H1 (cell line): ENCODE data around the gene MANF. TPM values are rescaled to one million over a fixed set of nuclear protein-coding genes. Genes with fewer than 3 reads are reported as not detected.

Experiments
- CTCF ChIA-PET: fragments of 300-600 bp; sonication (Branson Sonifier 250); formaldehyde crosslinking; loops from one replicate; lab custom pipeline; 2021; ENCODE audit not compliant: partially characterized antibody; lab: Charles Lee
- POLR2A ChIA-PET: fragments of 300-600 bp; sonication (Branson Sonifier 250); formaldehyde crosslinking; loops from one replicate; lab custom pipeline; 2021; ENCODE audit warnings: inconsistent platforms; ENCODE audit not compliant: partially characterized antibody; lab: Charles Lee
- DNase-seq, 2 experiments: peaks; one replicate each; pipeline versions ENCODE4 v3.0.0 to v3.0.0-alpha.2; 2010 to 2022; ENCODE audit warnings: low spot score in 2 of 2, low read depth in 1 of 2, mixed read lengths in 1 of 2
- FAIRE-seq: peaks from 2 replicates; lab custom pipeline; 2011; peaks lifted over from hg19 to GRCh38; lab: Jason Lieb, UNC
- H2AFZ ChIP-seq: 2 replicates; pipeline ENCODE4 v1.8.1; 2012; ENCODE audit warnings: low read length, inconsistent platforms
- H2AK5ac ChIP-seq: 2 replicates; pipeline ENCODE4 v1.6.1; 2013; ENCODE audit warnings: low read depth, low read length
- H2BK120ac ChIP-seq: replicated peaks from 2 replicates; pipeline ENCODE3; 2013; ENCODE audit warnings: low read depth, low read length, inconsistent platforms
- H2BK12ac ChIP-seq: 2 replicates; pipeline ENCODE4 v1.6.1; 2013; ENCODE audit warnings: low read depth, low read length
- H2BK15ac ChIP-seq: 2 replicates; pipeline ENCODE4 v1.6.1; 2013; ENCODE audit warnings: low read length
- H2BK20ac ChIP-seq: 2 replicates; pipeline ENCODE4 v1.6.1; 2013; ENCODE audit warnings: low read length
- H2BK5ac ChIP-seq: 2 replicates; pipeline ENCODE4 v1.6.1; 2013; ENCODE audit warnings: low read depth, low read length
- H3K14ac ChIP-seq: 2 replicates; pipeline ENCODE4 v1.6.1; 2013; ENCODE audit warnings: inconsistent platforms; ENCODE audit not compliant: insufficient read length
- H3K18ac ChIP-seq: 2 replicates; pipeline ENCODE4 v1.6.1; 2013; ENCODE audit warnings: low read length; ENCODE audit errors: extremely low read depth
- H3K23ac ChIP-seq: 2 replicates; pipeline ENCODE4 v1.6.1; 2013; ENCODE audit warnings: inconsistent platforms; ENCODE audit not compliant: insufficient read length
- H3K23me2 ChIP-seq: 2 replicates; pipeline ENCODE4 v1.6.1; 2013; ENCODE audit warnings: low read depth, low read length
- H3K27ac ChIP-seq: 2 replicates; pipeline ENCODE4 v1.6.1; 2011; ENCODE audit warnings: low read depth, low read length, inconsistent platforms
- H3K27me3 ChIP-seq, 4 experiments: replicated peaks in 1 of 4; 1 replicate in 1 of 4; 2 replicates in 3 of 4; pipeline versions ENCODE4 v1.6.1 to v1.8.1; 2011 to 2013; ENCODE audit warnings: low read length in 3 of 4, mild to moderate bottlenecking in 3 of 4, inconsistent platforms in 2 of 4, mixed read lengths in 2 of 4, moderate library complexity in 1 of 4; ENCODE audit not compliant: control insufficient read depth in 3 of 4, insufficient read depth in 3 of 4; ENCODE audit errors: extremely low read depth in 1 of 4
- H3K36me3 ChIP-seq, 4 experiments: 2 replicates each; pipeline versions ENCODE4 v1.6.1 to v1.8.1; 2011 to 2013; ENCODE audit warnings: mild to moderate bottlenecking in 4 of 4, low read length in 3 of 4, moderate library complexity in 2 of 4, control low read depth in 1 of 4, inconsistent platforms in 1 of 4; ENCODE audit not compliant: insufficient read depth in 4 of 4, control insufficient read depth in 2 of 4
- H3K4ac ChIP-seq: replicated peaks from 2 replicates; pipeline ENCODE3; 2013; ENCODE audit warnings: low read length, low read depth, mixed read lengths, inconsistent platforms; ENCODE audit not compliant: insufficient read length
- H3K4me1 ChIP-seq, 4 experiments: replicated peaks in 1 of 4; 1 replicate in 1 of 4; 2 replicates in 3 of 4; pipeline versions ENCODE4 v1.6.1 to v1.8.1; 2011 to 2013; ENCODE audit warnings: low read length in 3 of 4, inconsistent platforms in 2 of 4, mixed read lengths in 1 of 4; ENCODE audit not compliant: insufficient read depth in 4 of 4, control insufficient read depth in 3 of 4
- H3K4me2 ChIP-seq, 2 experiments: 2 replicates each; pipeline versions ENCODE4 v1.6.1 to v1.8.1; 2011 to 2013; ENCODE audit warnings: low read depth in 2 of 2, low read length in 2 of 2, control low read depth in 1 of 2, inconsistent platforms in 1 of 2, mild to moderate bottlenecking in 1 of 2; ENCODE audit not compliant: insufficient read depth in 1 of 2
- H3K4me3 ChIP-seq, 4 experiments: fragments of 200-600, 300-600 bp in 1 of 4; sonication (generic), shearing (Covaris generic), sonication (Bioruptor Twin) in 1 of 4; 2 replicates each; pipeline versions ENCODE4 v1.5.1 to v1.8.1; 2011 to 2016; ENCODE audit warnings: low read length in 4 of 4, low read depth in 3 of 4, control low read depth in 2 of 4, inconsistent platforms in 2 of 4, mild to moderate bottlenecking in 2 of 4, mixed read lengths in 1 of 4, moderate library complexity in 1 of 4; ENCODE audit not compliant: insufficient read depth in 2 of 4; ENCODE audit errors: extremely low read depth in 1 of 4
- H3K56ac ChIP-seq: replicated peaks from 2 replicates; pipeline ENCODE3; 2013; ENCODE audit warnings: low read depth, mild to moderate bottlenecking, mixed read lengths, low read length, inconsistent platforms; ENCODE audit not compliant: insufficient read length
- H3K79me1 ChIP-seq: 2 replicates; pipeline ENCODE4 v1.6.1; 2013; ENCODE audit warnings: low read depth, low read length, control low read depth
- H3K79me2 ChIP-seq, 2 experiments: 2 replicates each; pipeline versions ENCODE4 v1.6.1 to v1.8.1; 2012 to 2013; ENCODE audit warnings: low read length in 2 of 2, mild to moderate bottlenecking in 2 of 2, inconsistent platforms in 1 of 2; ENCODE audit not compliant: insufficient read depth in 2 of 2, control insufficient read depth in 1 of 2
- H3K9ac ChIP-seq, 4 experiments: replicated peaks in 1 of 4; 1 replicate in 1 of 4; 2 replicates in 3 of 4; pipeline versions ENCODE4 v1.6.1 to v1.8.1; 2011 to 2013; ENCODE audit warnings: low read depth in 3 of 4, low read length in 3 of 4, control low read depth in 2 of 4, mild to moderate bottlenecking in 2 of 4, moderate library complexity in 2 of 4, inconsistent platforms in 1 of 4; ENCODE audit errors: extremely low read depth in 1 of 4
- H3K9me3 ChIP-seq, 2 experiments: 2 replicates each; pipeline versions ENCODE4 v1.6.1 to v1.8.1; 2012 to 2013; ENCODE audit warnings: mild to moderate bottlenecking in 2 of 2, moderate library complexity in 2 of 2, control low read depth in 1 of 2, inconsistent platforms in 1 of 2, low read depth in 1 of 2, low read length in 1 of 2, mixed read lengths in 1 of 2; ENCODE audit not compliant: insufficient read depth in 2 of 2
- H4K20me1 ChIP-seq, 2 experiments: replicated peaks in 1 of 2; 2 replicates each; pipeline versions ENCODE3 to v1.8.1; 2011 to 2013; ENCODE audit warnings: inconsistent platforms in 2 of 2, low read length in 2 of 2, mild to moderate bottlenecking in 1 of 2; ENCODE audit not compliant: insufficient read depth in 2 of 2, control insufficient read depth in 1 of 2
- H4K5ac ChIP-seq: 2 replicates; pipeline ENCODE4 v1.6.1; 2013; ENCODE audit warnings: low read length, low read depth, mixed read lengths, inconsistent platforms; ENCODE audit not compliant: insufficient read length
- H4K8ac ChIP-seq: 2 replicates; pipeline ENCODE4 v1.8.0; 2013; ENCODE audit warnings: mild to moderate bottlenecking, moderate library complexity, low read length, inconsistent platforms; ENCODE audit not compliant: insufficient read depth; ENCODE audit errors: extremely low read depth
- H4K91ac ChIP-seq: replicated peaks from 2 replicates; pipeline ENCODE3; 2013; ENCODE audit warnings: low read length, mixed read lengths, inconsistent platforms; ENCODE audit not compliant: insufficient read length
- BACH1 ChIP-seq: IDR thresholded peaks from 2 replicates; pipeline ENCODE4 v1.6.1; 2012; ENCODE audit warnings: low read length, improper control_type of control experiment
- BRCA1 ChIP-seq: IDR thresholded peaks from 2 replicates; pipeline ENCODE4 v1.6.1; 2012; ENCODE audit warnings: low read depth, low read length, improper control_type of control experiment
- CHD1 ChIP-seq: IDR thresholded peaks from 2 replicates; pipeline ENCODE4 v1.6.1; 2012; ENCODE audit warnings: low read depth, low read length, improper control_type of control experiment
- CHD2 ChIP-seq: IDR thresholded peaks from 2 replicates; pipeline ENCODE4 v1.6.1; 2012; ENCODE audit warnings: low read length, improper control_type of control experiment
- CREB1 ChIP-seq: IDR thresholded peaks from 2 replicates; pipeline ENCODE4 v1.6.1; 2012; ENCODE audit warnings: inconsistent platforms
- GTF2F1 ChIP-seq: IDR thresholded peaks from 2 replicates; pipeline ENCODE4 v1.6.1; 2012; ENCODE audit warnings: low read depth, low read length, improper control_type of control experiment, borderline replicate concordance
- KDM1A ChIP-seq: fragments of 200-600, 300-600 bp; sonication (generic); IDR thresholded peaks from 2 replicates; pipeline ENCODE4 v1.7.1; 2016; ENCODE audit warnings: mild to moderate bottlenecking, low read length, borderline replicate concordance
- POLR2A ChIP-seq, 2 experiments: IDR thresholded peaks; 1 replicate in 1 of 2; 2 replicates in 1 of 2; pipeline ENCODE4 v1.6.1; 2011; ENCODE audit warnings: low read depth in 2 of 2, low read length in 2 of 2, mild to moderate bottlenecking in 2 of 2; ENCODE audit errors: control extremely low read depth in 1 of 2
- POLR2AphosphoS5 ChIP-seq: IDR thresholded peaks from 2 replicates; pipeline ENCODE4 v1.6.1; 2011; ENCODE audit warnings: low read depth, low read length
- RBBP5 ChIP-seq: IDR thresholded peaks from 2 replicates; pipeline ENCODE4 v1.7.1; 2012; ENCODE audit warnings: low read depth, mild to moderate bottlenecking, inconsistent platforms, low read length, moderate library complexity, borderline replicate concordance
- SP4 ChIP-seq: IDR thresholded peaks from 2 replicates; pipeline ENCODE4 v1.6.1; 2012; ENCODE audit warnings: low read length, inconsistent platforms
- SUZ12 ChIP-seq: fragments of 200-600 bp; sonication (generic); IDR thresholded peaks from 2 replicates; pipeline ENCODE4 v1.6.1; 2012; ENCODE audit warnings: mild to moderate bottlenecking, inconsistent platforms, low read length, moderate library complexity, mixed read lengths
- TAF1 ChIP-seq: IDR thresholded peaks from 2 replicates; pipeline ENCODE4 v1.6.1; 2011; ENCODE audit warnings: mild to moderate bottlenecking, low read depth, low read length
- TCF12 ChIP-seq: IDR thresholded peaks from 2 replicates; pipeline ENCODE4 v1.6.1; 2011; ENCODE audit warnings: low read depth, mild to moderate bottlenecking, low read length
- TEAD4 ChIP-seq: IDR thresholded peaks from 2 replicates; pipeline ENCODE4 v1.6.1; 2012; ENCODE audit warnings: low read depth, low read length, inconsistent platforms, mixed read lengths
- WGBS, 2 experiments: shearing (Covaris generic) in 1 of 2; methylation state at CpG; one replicate each; pipeline versions ENCODE4 v1.1.6 to v1.1.7; 2013 to 2015; ENCODE audit warnings: low lambda C conversion rate in 2 of 2, mixed read lengths in 2 of 2, inconsistent platforms in 1 of 2, low coverage in 1 of 2, missing lambda C conversion rate in 1 of 2; ENCODE audit not compliant: insufficient replicate concordance in 2 of 2, insufficient coverage in 1 of 2, insufficient read length in 1 of 2; ENCODE audit errors: extremely low coverage in 1 of 2, missing lambda C conversion rate in 1 of 2; 5-methylcytosine and 5-hydroxymethylcytosine counted together
- polyA plus RNA-seq, 7 experiments: library from polyadenylated mRNA; depleted of rRNA in 3 of 7; stranded (reverse) in 5 of 7; unstranded in 2 of 7; fragments of >200 nt in 5 of 7; fragments of 200-250 nt in 2 of 7; gene quantifications; 1 replicate in 5 of 7; 2 replicates in 1 of 7; 4 replicates in 1 of 7; pipeline versions ENCODE4 v1.2.1 to v1.2.3, GENCODE V29; 2011 to 2013; ENCODE audit warnings: missing spikeins in 2 of 7, mixed read lengths in 2 of 7
- total RNA-seq: library from RNA; stranded (reverse); fragmentation: NEBNext Ultra II Directional; extraction: Animal tissue kit (Norgen Biotek cat#: 25700); gene quantifications from 2 replicates; pipeline ENCODE4 v1.2.1, GENCODE V29; 2021
- TF ChIP-seq, protein P1 (sequence below): IDR thresholded peaks from 2 replicates; pipeline ENCODE4 v1.6.1; 2011; ENCODE audit warnings: low read depth, mild to moderate bottlenecking, low read length; ENCODE audit not compliant: insufficient read depth

MANF gene
- total and polyA plus RNA-seq, 2 of the 8 experiments (the other 6 are each of a cell fraction or from before 2014, with no cell fraction given): 37.5 to 159 TPM

DNA sequence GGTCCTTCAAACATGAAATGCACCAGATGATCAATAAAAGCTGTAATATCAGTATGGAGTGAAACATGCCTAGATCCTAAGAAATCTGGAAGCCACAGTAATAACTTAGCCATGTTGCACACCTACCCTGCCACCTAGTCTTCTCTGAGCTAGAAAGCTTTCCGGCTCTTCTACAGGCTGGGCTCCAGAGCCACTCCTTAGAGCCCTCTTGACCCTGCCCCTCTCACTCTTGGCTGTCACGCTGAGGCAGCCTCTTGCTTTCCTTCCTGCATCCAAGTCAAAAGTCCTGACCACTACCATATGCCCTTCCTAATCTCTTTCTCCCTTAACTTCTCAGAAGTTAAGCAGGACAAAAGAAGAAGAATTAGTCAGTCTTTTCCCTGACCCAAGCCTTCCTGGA lies 23.7 kb downstream of the MANF start:
- ChIA-PET CTCF (interaction anchor here (1.3 kb wide), 2 partner anchors 20 to 260 kb away, joined by 4 read pairs; no protein-coding TSS in a partner anchor), POLR2A (interaction anchor here (0.7 to 3.0 kb wide), 2 partner anchors 9 to 16 kb away, joined by 5 to 9 read pairs; no protein-coding TSS in a partner anchor)
- no peak overlapping the region for H2BK15ac ChIP-seq
- H2AK5ac ChIP-seq: no peak overlapping the region
- 85% methylated on average over 2 of the region's 2 CpGs; no CpG with 5 or more reads in 1 of the 2 experiments for WGBS, 2 experiments
- no peak overlapping the region for H3K4ac ChIP-seq
- H3K9ac ChIP-seq: no peak overlapping the region
- H3K23me2 ChIP-seq: no peaks in the 10 kb centered on the region
- no peak overlapping the region for H3K27ac ChIP-seq
- no peak overlapping the region for H3K4me2 ChIP-seq
- no peak overlapping the region for H2BK12ac ChIP-seq
- no peak for FAIRE-seq
- no peaks in the 10 kb centered on the region for H3K79me2 ChIP-seq
- H3K23ac ChIP-seq: no peak overlapping the region
- no peak overlapping the region for H2BK20ac ChIP-seq
- DNase-seq: no peak
- no peaks in the 10 kb centered on the region for H3K27me3 ChIP-seq
- H4K5ac ChIP-seq: no peak overlapping the region
- H3K4me1 ChIP-seq: no peaks in the 10 kb centered on the region
- H3K56ac ChIP-seq: no peak overlapping the region
- H2BK120ac ChIP-seq: no peak overlapping the region
- no peak overlapping the region for H2BK5ac ChIP-seq
- no peak overlapping the region for H2AFZ ChIP-seq
- H4K91ac ChIP-seq: no peak overlapping the region
- peaks cover 0 to 4% of the 10 kb centered on the region in 2 experiments for H4K20me1 ChIP-seq
- peaks cover 4 to 34% (median 22%) of the 10 kb centered on the region in 4 experiments for H3K36me3 ChIP-seq
- no peaks in the 10 kb centered on the region for H3K9me3 ChIP-seq
- H3K14ac ChIP-seq: no peak overlapping the region
- no peak overlapping the region for H3K4me3 ChIP-seq
- H4K8ac ChIP-seq: no peak overlapping the region
- H3K18ac ChIP-seq: no peak overlapping the region
- H3K79me1 ChIP-seq: no peaks in the 10 kb centered on the region
- TF ChIP-seq BACH1 (no peak), TEAD4 (no peak), GTF2F1 (no peak), POLR2A (IDR thresholded peaks at IDR 0.05; ENCODE audit: control extremely low read depth in 1 of 2, low read depth in 2 of 2, low read length in 2 of 2) (no peak), KDM1A (no peak), BRCA1 (no peak), TCF12 (no peak), CHD2 (no peak), POLR2AphosphoS5 (no peak), CREB1 (no peak), RBBP5 (no peak), SP4 (no peak), SUZ12 (no peak), TAF1 (no peak), CHD1 (no peak)
- TF ChIP-seq, protein P1, sequence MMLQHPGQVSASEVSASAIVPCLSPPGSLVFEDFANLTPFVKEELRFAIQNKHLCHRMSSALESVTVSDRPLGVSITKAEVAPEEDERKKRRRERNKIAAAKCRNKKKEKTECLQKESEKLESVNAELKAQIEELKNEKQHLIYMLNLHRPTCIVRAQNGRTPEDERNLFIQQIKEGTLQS: no peak
